Pons (tissue), 1 donor: ENCODE data around the gene FARS2.

Experiments used
- DNase-seq: peaks from one replicate; pipeline ENCODE4 v3.0.0-alpha.2; 2016; ENCODE audit warnings: low spot score

The FARS2 gene

DNA sequence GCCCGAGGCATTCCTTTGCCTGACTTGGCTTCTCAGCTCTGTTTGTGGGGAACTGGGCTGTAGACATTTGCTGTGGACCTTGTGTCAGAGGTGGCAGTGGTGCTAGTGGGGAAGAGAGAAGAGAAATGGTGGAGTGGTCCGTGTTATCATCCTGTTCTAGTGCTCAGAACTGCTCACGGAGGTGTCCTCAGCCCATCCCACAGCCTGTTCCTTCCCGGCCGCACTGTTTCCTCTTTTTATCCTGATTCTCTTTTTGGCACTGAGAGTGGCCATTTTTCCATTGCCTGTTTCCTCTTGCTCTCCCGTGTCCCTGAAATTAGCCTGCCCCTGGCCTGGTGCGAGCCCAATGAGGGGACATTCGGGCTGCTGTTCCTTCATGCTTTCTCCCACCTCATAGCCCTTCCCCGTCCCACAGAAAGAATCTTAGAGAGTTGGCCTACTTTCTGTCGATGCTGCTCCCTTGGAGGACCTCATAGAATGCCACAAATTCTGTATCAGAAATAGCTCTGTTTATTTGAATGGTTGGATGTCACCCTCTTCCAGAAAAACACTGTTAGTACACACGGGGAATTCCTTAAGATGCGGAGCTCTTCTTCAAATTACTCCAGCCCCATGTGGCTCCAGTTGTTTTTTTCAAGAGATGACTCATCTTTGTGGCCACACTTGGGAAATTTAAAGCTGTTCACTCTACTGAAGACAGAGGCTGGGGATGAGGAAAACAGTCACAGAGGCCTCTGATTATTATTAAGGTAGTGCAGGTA lies 26.1 kb downstream of the FARS2 start:
- peak; percentile 6 for DNase-seq

DNA sequence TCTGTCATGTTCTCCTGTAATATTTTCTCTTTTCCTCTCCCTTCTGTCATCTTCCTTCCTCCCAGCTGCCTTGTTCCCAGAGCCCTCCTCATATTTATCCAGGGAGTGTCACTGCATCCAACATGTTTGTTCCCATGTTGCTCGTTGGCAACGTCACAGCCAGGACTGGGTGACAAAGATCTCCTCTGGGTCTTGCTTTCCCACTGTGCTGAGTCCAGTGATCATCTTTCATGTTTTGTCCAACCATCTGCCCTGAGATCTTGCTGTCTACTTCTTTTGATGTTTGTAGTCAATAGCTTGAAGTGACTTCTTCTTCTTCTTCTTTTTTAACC lies 26.6 kb downstream of the FARS2 start:
- DNase-seq, result no peak

DNA sequence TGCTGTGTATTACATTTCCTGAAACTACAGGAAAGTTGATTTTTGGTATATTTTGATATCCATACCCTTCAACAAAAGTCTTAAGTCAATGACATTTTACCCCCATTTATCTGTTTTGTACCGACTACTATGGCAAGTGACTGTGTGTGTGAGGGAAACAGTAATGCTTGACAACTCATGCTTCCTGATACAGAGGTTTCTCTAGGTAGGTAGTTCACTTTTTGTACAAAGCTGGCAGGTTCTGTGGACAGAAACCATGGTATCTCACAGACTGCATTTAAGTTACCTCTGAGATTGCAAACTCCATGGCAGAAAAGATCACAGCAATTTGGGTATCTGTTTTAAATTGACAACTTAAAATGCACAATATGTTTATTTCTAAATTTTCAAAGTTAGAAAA lies 28.8 kb downstream of the FARS2 start:
- DNase-seq, result no peak

DNA sequence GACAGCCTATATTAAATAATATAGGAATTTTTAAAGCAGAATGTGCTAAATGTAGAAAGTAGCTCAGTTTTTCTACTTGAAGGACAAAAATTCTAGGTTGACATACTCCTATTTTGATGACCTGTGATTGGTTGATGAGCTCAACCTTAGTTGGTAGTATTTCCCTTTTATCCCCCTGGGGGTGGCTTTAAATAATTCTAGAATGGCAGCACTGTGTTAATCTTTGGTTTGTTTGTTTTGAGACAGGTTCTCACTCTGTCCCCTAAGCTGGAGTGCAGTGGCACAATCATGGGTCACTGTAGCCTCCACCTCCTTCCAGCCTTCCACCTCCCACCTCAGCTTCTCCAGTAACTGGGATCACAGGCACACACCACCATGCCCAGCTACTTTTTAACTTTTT lies 29.2 kb downstream of the FARS2 start:
- DNase-seq, result no peak

DNA sequence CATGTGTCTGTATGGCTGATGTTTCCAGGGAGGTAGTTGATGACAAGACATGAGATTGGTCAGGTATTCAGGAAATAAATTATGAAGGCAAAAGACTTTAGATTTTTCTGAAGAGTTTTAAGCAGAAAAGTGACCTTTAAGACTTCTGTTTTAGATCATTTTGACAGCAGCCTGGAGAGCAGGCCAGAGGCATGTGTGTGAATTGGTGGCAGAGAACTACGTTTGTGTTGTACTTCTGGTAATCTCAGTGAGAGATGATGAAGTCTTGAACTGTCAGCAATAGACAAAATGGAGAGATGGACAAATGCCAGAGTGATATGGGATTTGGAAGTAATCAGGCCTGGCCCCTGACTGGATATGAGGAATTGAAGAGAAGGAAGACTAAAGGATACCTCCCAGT lies 30.8 kb downstream of the FARS2 start:
- no peak for DNase-seq

DNA sequence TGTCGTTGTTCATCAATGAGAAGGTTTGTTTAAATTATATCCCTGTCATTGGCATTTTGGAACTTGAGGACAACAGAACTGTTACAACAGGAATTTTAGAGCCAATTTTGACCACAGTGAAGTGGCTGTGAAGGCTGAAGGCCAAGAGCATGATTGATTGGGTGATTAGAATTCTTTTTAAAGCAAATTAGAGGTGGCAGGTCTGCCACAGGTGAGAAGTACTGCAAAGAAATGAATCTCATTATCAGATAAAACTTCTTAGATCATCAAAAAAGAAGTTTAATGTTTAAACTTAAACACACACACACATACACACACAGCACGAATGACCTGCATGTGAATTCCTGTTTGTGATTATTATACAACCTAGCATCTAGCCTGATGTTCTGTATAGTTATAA lies 32.4 kb downstream of the FARS2 start:
- no peak for DNase-seq

DNA sequence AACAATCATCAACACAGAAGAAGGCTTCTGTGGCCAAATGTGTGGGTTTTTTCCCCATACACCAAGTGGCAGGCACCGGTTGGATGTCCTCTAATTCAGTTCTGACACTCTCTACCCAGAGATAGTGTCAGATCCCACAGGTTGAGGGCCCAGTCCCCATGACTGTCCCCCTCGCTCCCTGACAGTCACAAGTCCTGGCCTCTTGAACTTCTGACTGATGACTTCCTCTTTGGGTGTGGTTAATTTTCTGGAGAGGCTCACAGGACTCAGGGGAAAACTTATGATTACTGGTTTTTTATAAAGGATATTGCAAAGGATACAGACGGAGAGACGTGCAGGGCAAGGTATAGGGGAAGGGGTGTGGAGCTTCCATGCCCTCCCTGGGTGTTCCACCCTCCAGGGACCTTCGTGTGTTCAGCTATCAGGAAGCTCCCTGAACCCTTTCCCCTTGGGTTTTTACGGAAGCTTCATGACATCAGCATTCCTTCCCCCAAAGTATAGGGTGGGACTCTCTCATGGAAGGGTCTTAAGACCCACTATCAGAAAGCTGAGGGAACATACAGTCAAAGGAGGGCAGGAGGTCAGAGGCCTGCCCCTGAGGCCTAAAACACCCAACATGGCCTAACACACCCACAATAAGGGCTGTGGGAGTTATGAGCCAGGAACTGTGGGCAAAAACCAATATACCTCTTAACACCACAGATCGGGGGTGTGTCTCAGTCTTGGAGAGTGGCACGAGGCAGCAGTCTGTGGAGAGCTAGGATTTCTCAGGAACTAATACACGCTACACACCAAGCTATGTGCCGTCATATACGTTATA lies 33.3 kb downstream of the FARS2 start:
- no peak for DNase-seq

DNA sequence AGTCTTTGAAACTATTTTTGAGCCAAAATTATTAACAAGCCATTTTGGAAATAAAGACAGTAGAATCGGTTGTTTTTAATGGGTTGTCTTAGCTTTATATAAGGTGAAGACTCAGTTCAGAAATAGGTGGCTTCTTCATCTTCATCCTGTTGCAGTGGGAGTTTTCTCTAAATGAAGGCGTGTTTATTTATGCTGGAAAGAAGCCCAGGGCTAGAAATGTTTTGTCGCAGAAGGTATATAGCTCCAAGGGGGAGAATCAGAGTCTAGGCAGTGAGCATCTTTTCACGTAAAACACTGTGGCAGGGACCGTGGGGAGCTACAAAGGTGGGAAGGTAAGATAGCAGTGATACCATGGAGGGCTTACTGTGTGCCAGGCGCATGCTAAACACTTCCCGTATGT lies 34.3 kb downstream of the FARS2 start:
- no peak for DNase-seq

DNA sequence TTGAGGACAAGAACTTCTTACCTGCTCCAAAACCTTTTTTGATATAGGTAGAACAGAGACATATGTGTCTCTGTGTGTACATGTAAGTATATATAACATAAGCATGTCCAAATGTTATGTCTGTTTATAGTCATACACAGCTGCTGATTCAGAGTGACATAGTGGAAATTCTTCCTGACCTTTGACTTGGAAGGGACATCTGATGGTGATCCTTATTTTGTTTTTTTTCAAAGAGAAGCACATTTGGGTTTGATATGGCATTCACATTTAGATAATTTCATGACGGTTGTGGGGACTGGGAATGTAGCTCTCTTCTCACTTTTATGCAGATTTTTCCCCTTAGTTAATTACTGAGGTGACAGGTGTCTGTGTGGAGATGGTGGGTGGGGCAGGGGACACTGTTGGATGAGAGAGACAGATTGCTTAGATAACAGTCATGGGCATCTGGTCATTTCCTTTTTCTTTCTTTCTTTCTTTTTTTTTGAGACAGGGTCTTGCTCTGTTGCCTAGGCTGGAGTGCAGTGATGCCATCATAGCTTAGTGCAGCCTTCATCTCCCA lies 39.0 kb downstream of the FARS2 start:
- no peak for DNase-seq

DNA sequence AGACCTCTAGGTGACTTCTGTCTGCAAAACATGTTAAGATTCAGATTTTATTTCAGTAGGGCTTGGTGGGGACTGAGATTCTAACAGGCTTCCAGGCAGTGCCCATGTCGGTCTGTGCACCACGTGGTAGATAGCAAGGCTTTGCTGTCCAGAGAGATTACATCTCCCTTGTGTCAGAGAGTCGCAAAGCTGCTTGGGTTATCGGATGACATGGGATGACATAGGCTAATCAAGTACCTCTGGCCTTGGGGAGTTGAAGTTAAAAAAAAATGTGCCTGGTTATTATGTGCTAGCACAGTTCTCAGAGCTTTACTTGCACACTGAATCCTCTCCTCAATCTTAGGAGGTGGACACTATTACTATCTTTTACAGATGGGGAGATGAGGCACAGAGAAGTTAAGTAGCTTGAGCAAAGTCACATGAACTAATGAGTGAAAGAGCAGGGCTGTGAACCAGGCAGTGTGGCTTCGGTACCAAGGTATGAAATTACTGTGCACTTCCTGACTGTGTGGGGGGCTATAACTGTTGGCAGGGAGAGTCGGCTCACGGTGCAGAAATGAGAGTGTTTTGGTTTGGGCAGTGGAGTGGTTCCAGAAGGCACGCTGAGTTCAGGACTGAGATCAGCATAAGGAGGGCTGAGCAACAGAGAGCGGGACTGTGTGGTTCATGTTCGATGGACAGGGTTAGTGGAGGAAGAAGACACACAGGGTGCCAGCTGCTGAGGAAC lies 41.1 kb downstream of the FARS2 start:
- no peak for DNase-seq

DNA sequence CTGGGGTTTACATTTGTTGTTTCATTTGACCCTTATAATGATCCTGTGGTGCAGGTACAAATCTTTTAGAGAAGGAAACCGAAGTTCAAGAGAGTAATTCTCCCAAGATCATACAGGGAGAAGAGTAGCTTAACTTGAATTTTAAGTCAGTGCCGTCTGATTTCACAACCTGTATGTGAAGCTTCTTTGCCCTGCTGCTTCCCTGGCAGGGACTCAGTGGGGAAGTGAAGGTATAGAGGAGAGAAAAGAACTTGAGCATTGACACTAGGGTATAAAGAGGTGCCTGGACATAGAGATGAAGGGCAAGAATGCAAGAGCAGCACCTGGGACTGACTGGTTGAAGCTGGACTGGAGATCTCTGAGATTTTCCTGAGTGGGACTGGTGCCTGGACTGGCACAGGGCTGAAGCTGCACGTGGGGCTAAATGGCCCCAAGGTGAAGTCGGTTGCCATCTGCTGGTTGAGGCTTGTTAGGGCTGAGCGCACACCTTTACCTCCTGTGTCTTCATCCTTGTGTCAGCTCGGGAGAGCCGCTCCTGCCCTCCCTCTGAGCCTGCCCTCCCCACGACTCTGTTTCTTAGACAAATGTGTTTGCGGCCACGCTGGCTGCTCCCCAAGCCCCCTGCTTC lies 41.8 kb downstream of the FARS2 start:
- no peak for DNase-seq

DNA sequence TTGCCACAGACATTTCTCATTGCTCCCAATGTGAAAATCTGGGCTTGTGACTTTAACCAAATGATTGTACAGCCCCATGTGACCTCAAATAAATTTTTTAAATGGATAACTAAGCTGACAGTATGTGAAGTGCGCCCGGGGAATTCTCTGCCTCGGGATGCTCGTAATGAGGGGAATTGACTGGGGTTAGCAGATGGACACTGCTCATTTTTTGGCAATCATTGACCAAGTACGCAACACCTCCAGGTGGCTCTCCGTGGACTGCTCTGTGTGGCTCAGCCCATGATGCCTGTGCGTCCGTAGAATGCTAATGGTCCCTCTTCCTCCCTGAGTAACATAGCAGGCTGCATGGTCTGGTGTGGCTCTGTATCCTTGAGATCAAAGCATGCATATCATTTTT lies 42.4 kb downstream of the FARS2 start:
- DNase-seq, result no peak

DNA sequence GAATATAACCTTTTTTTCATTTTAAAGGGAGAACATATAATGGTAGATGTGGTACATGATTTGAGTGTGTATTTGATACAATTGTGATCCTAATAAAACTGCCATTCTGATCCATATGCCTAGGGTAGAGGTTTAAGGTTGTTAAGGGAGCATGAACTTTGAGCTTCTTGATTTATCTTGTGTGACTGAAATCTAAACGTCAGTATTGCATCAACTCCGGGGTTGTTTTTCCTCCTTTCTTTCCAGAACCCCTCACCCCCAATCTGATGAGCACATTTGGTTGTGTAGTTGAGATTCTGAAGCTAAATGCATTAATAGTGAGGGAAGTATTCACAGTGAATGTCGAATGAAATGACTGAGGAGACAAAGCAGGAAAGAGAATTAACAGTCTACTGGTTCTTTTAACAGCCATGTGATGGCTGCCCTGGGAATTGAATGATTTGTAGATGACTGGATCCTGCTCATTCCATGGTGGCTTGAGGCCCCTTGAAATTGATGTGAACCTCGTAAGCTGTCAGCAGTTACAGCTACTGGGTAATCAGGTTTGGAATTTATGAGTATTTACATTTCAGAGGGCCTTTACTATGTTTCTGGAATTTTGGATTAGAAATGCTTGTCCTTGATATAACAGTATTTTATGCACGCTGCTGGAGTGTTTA lies 44.8 kb downstream of the FARS2 start:
- no peak for DNase-seq

DNA sequence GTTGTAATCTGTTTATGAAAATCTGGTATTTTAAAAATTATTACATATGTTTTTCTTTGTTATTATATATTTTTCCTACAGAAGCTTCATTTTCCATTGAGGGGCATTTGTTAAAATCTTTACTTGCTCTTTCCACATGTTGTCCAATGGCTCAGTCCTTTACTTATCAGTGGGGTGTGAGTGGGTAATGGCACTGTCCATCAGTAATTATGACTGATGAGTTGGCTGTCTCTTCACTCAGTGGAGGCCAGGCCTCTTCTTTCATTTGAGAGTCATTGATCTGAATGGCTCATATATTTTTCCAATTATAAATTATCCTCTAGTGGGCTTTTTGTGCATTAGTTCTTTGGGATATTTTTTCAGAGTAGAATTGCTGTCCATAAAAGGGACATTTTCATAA lies 45.7 kb downstream of the FARS2 start:
- no peak for DNase-seq

DNA sequence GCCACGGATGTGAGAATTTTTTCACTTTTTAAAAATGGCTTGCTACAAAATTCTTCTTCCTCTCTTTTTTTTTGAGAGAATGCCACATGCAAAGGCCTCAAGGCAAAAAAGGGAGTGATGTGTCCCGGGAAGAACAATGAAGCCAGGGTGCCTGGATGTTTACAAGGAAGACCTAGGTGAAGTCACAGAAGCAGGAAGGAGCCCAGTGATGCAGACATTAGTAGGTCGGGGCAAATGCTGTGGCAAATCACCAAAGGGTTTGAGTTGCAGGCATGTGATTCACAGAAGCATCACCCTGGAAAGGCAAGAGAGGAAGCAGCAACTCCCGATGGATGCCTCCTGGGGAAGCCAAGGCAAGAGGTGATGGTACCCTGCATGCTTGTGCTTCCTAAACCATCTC lies 46.8 kb downstream of the FARS2 start:
- no peak for DNase-seq

DNA sequence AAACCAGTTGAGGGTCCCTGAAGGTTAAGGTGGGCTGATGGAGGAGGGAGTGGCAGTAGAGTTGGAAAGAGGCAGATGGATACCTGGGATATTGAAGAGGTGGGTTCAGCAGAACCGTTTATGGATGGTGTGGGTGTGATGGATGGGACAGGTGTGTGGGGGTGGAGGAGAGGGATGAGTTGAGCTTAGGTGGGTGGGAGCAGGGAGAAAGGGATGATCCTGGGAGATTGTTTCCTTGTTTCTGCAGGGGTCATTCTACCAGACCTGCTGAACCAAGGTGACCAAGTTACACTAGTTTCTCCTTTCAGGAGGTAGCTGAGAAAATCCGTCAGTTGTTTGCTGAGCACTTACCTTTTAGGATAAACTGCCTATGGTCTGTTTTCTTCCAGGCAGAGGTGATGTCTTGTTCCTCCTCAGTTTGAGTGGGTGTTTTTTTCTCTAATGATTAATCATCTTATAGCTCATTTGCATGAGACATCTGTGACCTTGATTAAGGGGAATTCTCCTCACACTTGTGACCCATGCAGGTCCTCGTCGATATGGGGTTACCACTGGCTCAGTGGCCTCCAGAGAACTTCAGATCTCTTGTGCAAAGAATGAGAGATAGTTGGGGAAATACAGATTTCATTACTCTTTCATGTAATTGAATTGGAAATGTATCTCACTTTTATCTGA lies 53.0 kb downstream of the FARS2 start:
- no peak for DNase-seq

DNA sequence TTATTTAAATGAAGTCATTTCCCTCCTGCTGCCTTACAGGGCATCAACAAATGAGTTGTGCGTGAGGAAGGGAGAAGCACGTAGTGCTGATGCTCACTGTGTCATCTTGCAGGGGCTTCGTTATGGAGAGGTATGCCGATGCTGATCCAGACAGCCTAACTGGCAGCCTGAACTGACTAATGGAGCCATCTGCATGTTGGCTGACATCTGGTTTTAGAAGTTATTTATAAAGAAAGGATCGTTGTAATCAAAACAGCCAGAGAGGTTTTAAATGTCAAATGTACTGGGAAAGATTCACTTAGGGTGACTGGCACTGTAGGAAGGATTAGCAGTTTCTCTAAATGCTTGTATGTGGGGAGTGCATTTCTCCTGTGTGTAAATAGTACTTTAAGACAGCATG lies 54.6 kb downstream of the FARS2 start:
- DNase-seq, result peak; percentile 12

DNA sequence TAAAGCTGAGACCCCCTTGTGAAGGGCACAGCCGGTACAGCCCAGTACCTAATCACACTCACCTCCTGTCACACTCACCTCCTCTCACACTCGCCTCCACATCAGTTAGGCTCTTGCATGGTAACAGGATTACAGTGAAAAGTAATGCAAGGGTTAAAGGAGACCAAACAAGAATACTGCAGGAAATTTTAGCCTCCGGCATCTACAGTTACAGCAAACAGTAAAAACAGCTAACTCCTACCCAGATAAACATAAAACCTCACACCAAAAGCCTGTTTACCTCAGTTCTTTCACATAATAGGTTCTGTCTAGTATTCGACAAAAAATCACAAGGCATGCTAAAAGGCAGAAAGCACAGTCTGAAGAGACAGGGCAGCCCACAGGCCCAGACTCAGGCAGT lies 55.6 kb downstream of the FARS2 start:
- no peak for DNase-seq

DNA sequence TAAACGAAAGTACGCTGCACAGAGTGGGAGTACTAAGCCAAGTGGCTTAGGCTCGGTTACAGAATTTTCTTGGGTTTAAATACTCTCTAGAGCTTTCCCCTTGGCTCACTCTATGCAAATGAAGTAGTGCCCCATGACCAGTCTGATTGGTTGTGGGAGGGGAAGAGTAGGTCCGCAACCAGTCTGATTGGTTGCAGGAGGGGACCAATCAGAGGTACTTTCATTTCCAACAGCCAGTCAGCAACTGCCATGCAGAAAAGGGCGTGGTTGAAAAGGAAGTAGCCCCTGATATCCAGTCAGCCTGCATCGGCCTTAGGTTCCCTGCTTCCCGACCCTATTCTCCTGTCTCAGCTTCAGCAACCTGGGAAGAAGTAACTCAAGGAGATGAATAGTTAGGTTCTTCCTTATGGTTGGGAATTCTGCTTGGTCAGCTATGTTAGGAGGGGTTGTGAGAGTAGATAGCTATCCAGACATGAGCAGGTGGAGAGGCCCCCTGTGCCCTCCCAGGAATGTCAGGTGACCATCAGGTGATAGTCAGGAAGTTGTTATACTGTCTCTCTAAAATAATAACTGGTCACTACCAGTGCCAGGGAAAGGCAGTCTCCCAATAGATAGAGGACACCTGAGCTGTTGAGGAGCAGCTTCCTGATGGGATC lies 57.4 kb downstream of the FARS2 start:
- DNase-seq, result no peak

DNA sequence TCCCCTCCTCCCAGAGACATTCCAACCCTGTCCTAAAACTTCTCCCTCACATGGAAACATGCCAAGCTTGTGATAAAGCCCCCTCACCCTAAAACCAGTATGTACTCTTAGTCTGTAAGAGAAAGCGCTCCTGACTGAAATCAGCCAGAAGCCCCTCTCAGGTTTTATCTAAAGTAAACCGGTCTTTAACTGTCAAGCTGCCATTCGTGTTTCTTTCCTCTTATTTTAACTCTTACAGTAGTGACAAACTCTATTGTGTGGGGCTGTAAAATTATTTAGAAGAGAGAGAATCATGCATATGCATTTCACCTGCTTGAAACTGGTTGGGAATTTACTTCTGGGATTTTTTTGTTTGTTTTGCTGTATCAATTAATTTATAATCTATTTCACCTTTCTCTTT lies 62.7 kb downstream of the FARS2 start:
- no peak for DNase-seq

DNA sequence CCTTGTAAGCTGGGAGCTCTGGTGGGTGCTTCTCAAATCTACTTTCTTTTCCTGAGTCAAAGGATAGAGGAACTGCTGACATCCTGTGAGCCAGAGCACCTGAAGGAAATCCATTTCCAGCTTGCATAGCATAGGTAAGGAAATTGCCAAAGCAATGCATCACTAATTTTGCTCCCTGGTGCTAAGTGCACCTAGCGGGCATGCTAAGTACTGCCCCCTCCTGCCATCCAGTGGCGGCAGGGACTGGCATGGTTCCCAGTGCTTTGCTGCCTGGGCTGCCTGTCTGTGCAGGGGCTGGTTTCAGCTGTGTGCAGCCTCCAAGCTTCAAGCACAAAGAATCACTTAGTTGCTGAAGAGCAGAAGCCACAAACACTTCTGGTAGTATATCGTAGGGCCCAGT lies 63.9 kb downstream of the FARS2 start:
- DNase-seq, result peak; percentile 84
